ENCODE measurements around the gene GYPB. TPM values are rescaled to one million over a fixed set of nuclear protein-coding genes. Genes with fewer than 3 reads are reported as not detected.
"Not testable (repeated sequence)": the region's sequence is repeated elsewhere in the genome, so short reads cannot be mapped to it uniquely, and the experiment has no call there.

GYPB gene
- total and polyA plus RNA-seq, 7 experiments from 2014 or later, result not detected

DNA sequence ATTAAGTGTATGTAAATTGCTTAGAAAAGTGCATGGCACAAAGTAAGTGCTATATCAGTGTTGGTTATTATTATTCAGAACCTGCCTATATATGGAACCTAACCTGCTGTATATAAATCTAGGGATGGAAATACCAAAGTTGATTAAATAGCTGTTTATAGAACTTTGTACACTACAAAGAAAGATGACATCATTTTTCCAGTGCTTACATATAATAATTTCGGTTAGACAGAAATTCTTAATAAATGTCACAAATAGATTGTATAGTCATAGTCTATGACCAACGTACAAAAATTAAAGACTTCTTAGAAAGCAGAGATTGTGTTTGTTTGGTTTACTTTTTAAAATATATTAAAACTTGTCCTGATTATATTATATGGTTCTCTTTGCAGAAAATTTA is 4.4 kb downstream of the GYPB start:
- ChIA-PET CTCF (no interaction called here), POLR2A (no interaction called here)
- no peak overlapping the region for H3K27ac ChIP-seq (ENCODE audit: low read depth, low read length)
- peaks cover 0 to 9% (median 0%) of the 10 kb centered on the region in 5 donors for H3K27me3 Mint-ChIP-seq
- ATAC-seq, result no peak
- no peaks in the 10 kb centered on the region for H3K36me3 ChIP-seq (ENCODE audit: control insufficient read depth in 2 of 3, insufficient read depth in 3 of 3, low read length in 3 of 3)
- H3K27ac Mint-ChIP-seq, result no peak overlapping the region
- H3K9me3 ChIP-seq (ENCODE audit: control insufficient read depth in 2 of 3, low read length in 3 of 3), result no peaks in the 10 kb centered on the region
- H3K4me3 Mint-ChIP-seq, result no peak overlapping the region
- no peaks in the 10 kb centered on the region for H3K4me1 Mint-ChIP-seq
- intact Hi-C loops (cut with micrococcal nuclease), result no loop called here
- no peaks in the 10 kb centered on the region for H3K4me1 ChIP-seq (ENCODE audit: control insufficient read depth in 2 of 2, insufficient read depth in 2 of 2, low read length in 2 of 2)
- no peaks in the 10 kb centered on the region for H3K36me3 Mint-ChIP-seq
- DNase-seq, result no peak
- no peak overlapping the region for H3K4me3 ChIP-seq (ENCODE audit: low read length)
- H3K27me3 ChIP-seq (ENCODE audit: control insufficient read depth in 2 of 2, insufficient read depth in 2 of 2, low read length in 2 of 2), result no peaks in the 10 kb centered on the region
- peaks cover 0 to 1% (median 0%) of the 10 kb centered on the region in 11 donors for H3K9me3 Mint-ChIP-seq

GRCh38 chr4:144008602-144009001 is 10.6 kb downstream of the GYPB start:
- H3K4me3 Mint-ChIP-seq; H3K4me3 ChIP-seq (ENCODE audit: low read length); H3K36me3 Mint-ChIP-seq; H3K9me3 Mint-ChIP-seq; POLR2A ChIA-PET; H3K27ac ChIP-seq (ENCODE audit: low read depth, low read length); ATAC-seq; DNase-seq; CTCF ChIA-PET; H3K4me1 ChIP-seq (ENCODE audit: control insufficient read depth in 2 of 2, insufficient read depth in 2 of 2, low read length in 2 of 2); H3K9me3 ChIP-seq (ENCODE audit: control insufficient read depth in 2 of 3, low read length in 3 of 3); H3K4me1 Mint-ChIP-seq; H3K27me3 ChIP-seq (ENCODE audit: control insufficient read depth in 2 of 2, insufficient read depth in 2 of 2, low read length in 2 of 2); H3K27ac Mint-ChIP-seq; H3K36me3 ChIP-seq (ENCODE audit: control insufficient read depth in 2 of 3, insufficient read depth in 3 of 3, low read length in 3 of 3): not testable (repeated sequence)
- H3K27me3 Mint-ChIP-seq, result peaks cover 0 to 15% (median 0%) of the 10 kb centered on the region in 5 donors
- intact Hi-C loops (cut with micrococcal nuclease), result loop anchor here in 1 of 2 donors (5.0 kb wide), 1 partner anchor 126 kb away; no protein-coding TSS in a partner anchor

DNA sequence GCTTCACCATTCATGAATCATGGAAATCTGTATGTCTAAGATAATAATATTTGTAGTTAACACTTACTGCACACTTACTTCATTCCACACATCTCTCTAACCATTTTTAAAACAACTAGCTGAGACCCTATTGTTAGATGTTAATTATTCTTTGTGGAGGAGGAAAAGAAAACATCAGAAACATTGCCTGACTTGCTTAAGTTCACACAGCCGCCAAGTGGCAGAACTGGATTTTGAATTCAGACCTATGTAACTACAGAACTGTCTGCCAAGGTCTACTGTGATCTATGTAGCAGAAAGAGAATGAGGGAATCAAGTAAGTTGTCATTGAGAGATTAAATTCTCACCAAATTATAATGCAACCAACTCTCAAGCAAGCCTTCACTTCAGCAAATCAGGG is 11.2 kb downstream of the GYPB start:
- H3K36me3 Mint-ChIP-seq; H3K9me3 Mint-ChIP-seq; CTCF ChIA-PET; H3K4me3 Mint-ChIP-seq; H3K27ac Mint-ChIP-seq; ATAC-seq; H3K36me3 ChIP-seq (ENCODE audit: control insufficient read depth in 2 of 3, insufficient read depth in 3 of 3, low read length in 3 of 3); H3K4me1 ChIP-seq (ENCODE audit: control insufficient read depth in 2 of 2, insufficient read depth in 2 of 2, low read length in 2 of 2); DNase-seq; H3K27me3 ChIP-seq (ENCODE audit: control insufficient read depth in 2 of 2, insufficient read depth in 2 of 2, low read length in 2 of 2); H3K4me1 Mint-ChIP-seq; H3K4me3 ChIP-seq (ENCODE audit: low read length); H3K9me3 ChIP-seq (ENCODE audit: control insufficient read depth in 2 of 3, low read length in 3 of 3); POLR2A ChIA-PET; H3K27ac ChIP-seq (ENCODE audit: low read depth, low read length): not testable (repeated sequence)
- H3K27me3 Mint-ChIP-seq, result peaks cover 0 to 15% (median 0%) of the 10 kb centered on the region in 5 donors
- intact Hi-C loops (cut with micrococcal nuclease), result loop anchor here in 1 of 2 donors (5.0 kb wide), 1 partner anchor 126 kb away; no protein-coding TSS in a partner anchor

GRCh38 chr4:144006200-144006803 is 12.9 kb downstream of the GYPB start:
- H3K36me3 Mint-ChIP-seq; H3K27ac ChIP-seq (ENCODE audit: low read depth, low read length); H3K9me3 ChIP-seq (ENCODE audit: control insufficient read depth in 2 of 3, low read length in 3 of 3); H3K4me3 ChIP-seq (ENCODE audit: low read length); H3K4me3 Mint-ChIP-seq; H3K4me1 ChIP-seq (ENCODE audit: control insufficient read depth in 2 of 2, insufficient read depth in 2 of 2, low read length in 2 of 2); CTCF ChIA-PET; DNase-seq; POLR2A ChIA-PET; ATAC-seq; H3K9me3 Mint-ChIP-seq; H3K27ac Mint-ChIP-seq; H3K27me3 ChIP-seq (ENCODE audit: control insufficient read depth in 2 of 2, insufficient read depth in 2 of 2, low read length in 2 of 2); H3K4me1 Mint-ChIP-seq; H3K36me3 ChIP-seq (ENCODE audit: control insufficient read depth in 2 of 3, insufficient read depth in 3 of 3, low read length in 3 of 3): not testable (repeated sequence)
- H3K27me3 Mint-ChIP-seq, result peaks cover 0 to 15% (median 0%) of the 10 kb centered on the region in 5 donors
- intact Hi-C loops (cut with micrococcal nuclease), result loop anchor here in 1 of 2 donors (5.0 kb wide), 1 partner anchor 124 kb away; no protein-coding TSS in a partner anchor

- H3K27me3 ChIP-seq (ENCODE audit: control insufficient read depth in 2 of 2, insufficient read depth in 2 of 2, low read length in 2 of 2); H3K36me3 ChIP-seq (ENCODE audit: control insufficient read depth in 2 of 3, insufficient read depth in 3 of 3, low read length in 3 of 3); H3K9me3 Mint-ChIP-seq; POLR2A ChIA-PET; DNase-seq; CTCF ChIA-PET; H3K4me1 Mint-ChIP-seq; H3K4me3 Mint-ChIP-seq; ATAC-seq; H3K36me3 Mint-ChIP-seq; H3K27ac ChIP-seq (ENCODE audit: low read depth, low read length); H3K4me3 ChIP-seq (ENCODE audit: low read length); H3K27ac Mint-ChIP-seq; H3K4me1 ChIP-seq (ENCODE audit: control insufficient read depth in 2 of 2, insufficient read depth in 2 of 2, low read length in 2 of 2); H3K9me3 ChIP-seq (ENCODE audit: control insufficient read depth in 2 of 3, low read length in 3 of 3): not testable (repeated sequence)
- intact Hi-C loops (cut with micrococcal nuclease), result loop anchor here in 1 of 2 donors (5.0 kb wide), 1 partner anchor 123 kb away; no protein-coding TSS in a partner anchor
- H3K27me3 Mint-ChIP-seq, result peaks cover 0 to 13% (median 0%) of the 10 kb centered on the region in 5 donors
These were observed 13.6 kb downstream of the GYPB start for GRCh38 chr4:144005558-144005953.

DNA sequence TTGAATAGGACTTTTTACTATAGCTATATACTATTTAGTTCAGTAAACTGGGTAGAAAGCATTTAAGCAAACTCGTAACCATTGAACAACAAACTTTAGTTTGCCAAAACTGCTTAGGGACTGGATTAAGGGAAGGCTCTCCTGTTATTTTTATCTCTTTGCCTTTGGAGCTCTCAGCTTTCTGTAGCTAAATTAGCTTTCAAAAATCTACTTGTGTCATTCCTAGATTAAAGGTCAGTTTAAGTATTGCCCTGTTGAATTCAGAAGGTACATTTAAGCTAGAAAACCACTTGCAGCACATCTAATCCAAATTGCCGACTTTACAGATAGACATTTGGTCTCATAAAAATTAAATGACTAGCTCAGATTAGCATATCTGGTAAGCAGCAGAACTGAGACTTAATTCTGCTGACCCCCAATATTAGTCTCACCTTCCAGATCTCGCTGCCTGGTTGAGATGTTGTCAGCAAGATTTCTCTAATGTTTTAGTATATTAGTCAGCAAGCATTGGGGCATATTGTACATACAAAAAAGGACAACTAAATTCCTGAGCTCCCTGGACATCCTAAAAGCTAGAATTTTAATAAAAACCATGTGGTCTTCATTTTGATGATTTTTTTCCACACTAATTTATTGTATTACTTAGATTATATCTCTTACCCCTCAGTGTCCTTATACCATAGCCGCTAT is 14.2 kb downstream of the GYPB start:
- intact Hi-C loops (cut with micrococcal nuclease), result loop anchor here in 1 of 2 donors (5.0 kb wide), 1 partner anchor 123 kb away; no protein-coding TSS in a partner anchor
- DNase-seq; ATAC-seq; H3K4me1 ChIP-seq (ENCODE audit: control insufficient read depth in 2 of 2, insufficient read depth in 2 of 2, low read length in 2 of 2); H3K27me3 Mint-ChIP-seq; H3K36me3 ChIP-seq (ENCODE audit: control insufficient read depth in 2 of 3, insufficient read depth in 3 of 3, low read length in 3 of 3); H3K4me3 ChIP-seq (ENCODE audit: low read length); H3K27ac ChIP-seq (ENCODE audit: low read depth, low read length); POLR2A ChIA-PET; H3K9me3 Mint-ChIP-seq; H3K27me3 ChIP-seq (ENCODE audit: control insufficient read depth in 2 of 2, insufficient read depth in 2 of 2, low read length in 2 of 2); CTCF ChIA-PET; H3K27ac Mint-ChIP-seq; H3K36me3 Mint-ChIP-seq; H3K4me1 Mint-ChIP-seq; H3K4me3 Mint-ChIP-seq; H3K9me3 ChIP-seq (ENCODE audit: control insufficient read depth in 2 of 3, low read length in 3 of 3): not testable (repeated sequence)

- H3K36me3 ChIP-seq (ENCODE audit: control insufficient read depth in 2 of 3, insufficient read depth in 3 of 3, low read length in 3 of 3); H3K4me3 Mint-ChIP-seq; POLR2A ChIA-PET; ATAC-seq; H3K27me3 Mint-ChIP-seq; H3K4me3 ChIP-seq (ENCODE audit: low read length); H3K27ac ChIP-seq (ENCODE audit: low read depth, low read length); H3K4me1 ChIP-seq (ENCODE audit: control insufficient read depth in 2 of 2, insufficient read depth in 2 of 2, low read length in 2 of 2); DNase-seq; H3K36me3 Mint-ChIP-seq; CTCF ChIA-PET; H3K27ac Mint-ChIP-seq; H3K9me3 ChIP-seq (ENCODE audit: control insufficient read depth in 2 of 3, low read length in 3 of 3); intact Hi-C loops (cut with micrococcal nuclease); H3K4me1 Mint-ChIP-seq; H3K9me3 Mint-ChIP-seq; H3K27me3 ChIP-seq (ENCODE audit: control insufficient read depth in 2 of 2, insufficient read depth in 2 of 2, low read length in 2 of 2): not testable (repeated sequence)
These were observed 15.3 kb downstream of the GYPB start for GRCh38 chr4:144003890-144004265.
